H9 (cell line): ENCODE data around the gene PDS5A. TPM values are rescaled to one million over a fixed set of nuclear protein-coding genes. Genes with fewer than 3 reads are reported as not detected.

Source experiments
- DNase-seq: peaks from one replicate; pipeline ENCODE4 v3.0.0-alpha.2; 2017
- H2AFZ ChIP-seq: one replicate; pipeline ENCODE4 v1.6.1; 2013; ENCODE audit warnings: mild to moderate bottlenecking, low read length, control low read depth, moderate library complexity
- H2AK5ac ChIP-seq: 2 replicates; pipeline ENCODE4 v1.6.1; 2013; ENCODE audit warnings: low read length, control low read depth, mixed read lengths; ENCODE audit not compliant: insufficient read length
- H2BK120ac ChIP-seq: one replicate; pipeline ENCODE4 v1.6.1; 2013; ENCODE audit warnings: low read depth, mild to moderate bottlenecking, low read length, control low read depth, inconsistent platforms; ENCODE audit not compliant: poor library complexity, severe bottlenecking
- H2BK12ac ChIP-seq: 2 replicates; pipeline ENCODE4 v1.6.1; 2013; ENCODE audit warnings: low read length, control low read depth, mixed read lengths, low read depth; ENCODE audit not compliant: insufficient read length
- H2BK15ac ChIP-seq: 2 replicates; pipeline ENCODE4 v1.6.1; 2013; ENCODE audit warnings: low read depth, low read length, control low read depth
- H2BK20ac ChIP-seq: one replicate; pipeline ENCODE4 v1.6.1; 2013; ENCODE audit warnings: low read depth, mild to moderate bottlenecking, low read length, control low read depth, inconsistent platforms; ENCODE audit not compliant: poor library complexity, severe bottlenecking
- H2BK5ac ChIP-seq: 2 replicates; pipeline ENCODE4 v1.6.1; 2013; ENCODE audit warnings: low read length, control low read depth, mixed read lengths; ENCODE audit not compliant: insufficient read length
- H3K14ac ChIP-seq: 2 replicates; pipeline ENCODE4 v1.6.1; 2013; ENCODE audit warnings: low read length, control low read depth; ENCODE audit not compliant: insufficient read depth
- H3K18ac ChIP-seq: 2 replicates; pipeline ENCODE4 v1.6.1; 2013; ENCODE audit warnings: low read depth, mild to moderate bottlenecking, mixed read lengths, low read length, control low read depth; ENCODE audit not compliant: insufficient read length
- H3K23ac ChIP-seq: 2 replicates; pipeline ENCODE4 v1.6.1; 2013; ENCODE audit warnings: low read length, control low read depth, mixed read lengths, low read depth; ENCODE audit not compliant: insufficient read length
- H3K23me2 ChIP-seq: 2 replicates; pipeline ENCODE4 v1.6.1; 2013; ENCODE audit warnings: low read depth, mild to moderate bottlenecking, mixed read lengths, low read length, control low read depth; ENCODE audit not compliant: insufficient read length, poor library complexity, severe bottlenecking
- H3K27ac ChIP-seq: 2 replicates; pipeline ENCODE4 v1.5.1; 2013; ENCODE audit warnings: low read length, control low read depth, mixed read lengths, low read depth; ENCODE audit not compliant: insufficient read length
- H3K27me3 ChIP-seq: 2 replicates; pipeline ENCODE4 v1.6.1; 2013; ENCODE audit warnings: low read length, control low read depth, inconsistent platforms; ENCODE audit not compliant: insufficient read depth
- H3K4ac ChIP-seq: 2 replicates; pipeline ENCODE4 v1.6.1; 2013; ENCODE audit warnings: low read depth, mild to moderate bottlenecking, control low read depth, inconsistent platforms, low read length, moderate library complexity
- H3K4me1 ChIP-seq: 2 replicates; pipeline ENCODE4 v1.6.1; 2013; ENCODE audit warnings: low read length, control low read depth, inconsistent platforms; ENCODE audit not compliant: insufficient read depth
- H3K4me2 ChIP-seq: 2 replicates; pipeline ENCODE4 v1.6.1; 2013; ENCODE audit warnings: low read length, control low read depth, mixed read lengths; ENCODE audit not compliant: insufficient read length, insufficient read depth
- H3K56ac ChIP-seq: 2 replicates; pipeline ENCODE4 v1.6.1; 2013; ENCODE audit warnings: low read depth, mild to moderate bottlenecking, mixed read lengths, low read length, control low read depth; ENCODE audit not compliant: insufficient read length
- H3K79me1 ChIP-seq: 2 replicates; pipeline ENCODE4 v1.6.1; 2013; ENCODE audit warnings: low read depth, mild to moderate bottlenecking, moderate library complexity, low read length, control low read depth, inconsistent platforms; ENCODE audit not compliant: insufficient read depth, poor library complexity, severe bottlenecking
- H3K79me2 ChIP-seq: 2 replicates; pipeline ENCODE4 v1.6.1; 2013; ENCODE audit warnings: low read length, control low read depth, inconsistent platforms; ENCODE audit not compliant: insufficient read depth
- H3K9ac ChIP-seq: 2 replicates; pipeline ENCODE4 v1.6.1; 2013; ENCODE audit warnings: low read length, control low read depth, mixed read lengths; ENCODE audit not compliant: insufficient read length; ENCODE audit errors: extremely low read depth
- H3K9me3 ChIP-seq: one replicate; pipeline ENCODE4 v1.6.1; 2013; ENCODE audit warnings: low read depth, low read length, inconsistent platforms; ENCODE audit not compliant: control insufficient read depth
- H3T11ph ChIP-seq: one replicate; pipeline ENCODE4 v1.6.1; 2013; ENCODE audit warnings: mild to moderate bottlenecking, low read length, control low read depth, inconsistent platforms
- H4K20me1 ChIP-seq: one replicate; pipeline ENCODE4 v1.6.1; 2013; ENCODE audit not compliant: control insufficient read depth, insufficient read length, insufficient read depth
- H4K5ac ChIP-seq: 2 replicates; pipeline ENCODE4 v1.6.1; 2013; ENCODE audit warnings: low read depth, mild to moderate bottlenecking, mixed read lengths, low read length, control low read depth; ENCODE audit not compliant: insufficient read length
- H4K8ac ChIP-seq: replicated peaks from 2 replicates; pipeline ENCODE4 v1.6.1; 2013; ENCODE audit warnings: low read length, control low read depth, mixed read lengths, low read depth; ENCODE audit not compliant: insufficient read length
- H4K91ac ChIP-seq: 2 replicates; pipeline ENCODE4 v1.6.1; 2013; ENCODE audit warnings: low read depth, mild to moderate bottlenecking, moderate library complexity, mixed read lengths, low read length, control low read depth; ENCODE audit not compliant: insufficient read length
- H3K27ac Mint-ChIP-seq, 3 experiments: 2 replicates in 2 of 3; 3 replicates in 1 of 3; pipeline ENCODE4 v1.8.0; 2020 to 2021; ENCODE audit warnings: mixed read lengths in 3 of 3, mild to moderate bottlenecking in 1 of 3, moderate library complexity in 1 of 3
- H3K27me3 Mint-ChIP-seq: 2 replicates; pipeline ENCODE4 v1.8.0; 2021; ENCODE audit warnings: low read depth, mild to moderate bottlenecking, moderate library complexity, mixed read lengths
- H3K36me3 Mint-ChIP-seq, 3 experiments: 2 replicates in 2 of 3; 3 replicates in 1 of 3; pipeline ENCODE4 v1.8.0; 2020 to 2021; ENCODE audit warnings: low read depth in 3 of 3, mixed read lengths in 3 of 3; ENCODE audit not compliant: insufficient read depth in 1 of 3
- H3K4me1 Mint-ChIP-seq, 2 experiments: 2 replicates each; pipeline ENCODE4 v1.8.0; 2020; ENCODE audit warnings: mixed read lengths in 2 of 2
- H3K4me3 Mint-ChIP-seq, 2 experiments: 2 replicates in 1 of 2; 3 replicates in 1 of 2; pipeline ENCODE4 v1.8.0; 2020 to 2021; ENCODE audit warnings: mild to moderate bottlenecking in 2 of 2, mixed read lengths in 2 of 2, moderate library complexity in 1 of 2
- H3K9me3 Mint-ChIP-seq, 2 experiments: 2 replicates in 1 of 2; 3 replicates in 1 of 2; pipeline ENCODE4 v1.8.0; 2020; ENCODE audit warnings: mild to moderate bottlenecking in 2 of 2, mixed read lengths in 2 of 2, moderate library complexity in 1 of 2
- CTCF ChIP-seq: fragments of 200-600 bp; sonication (generic); conservative IDR thresholded peaks from 3 replicates; pipeline ENCODE4 v1.8.0; 2021; ENCODE audit warnings: antibody characterized with exemption, mild to moderate bottlenecking
- WGBS: extraction: QIAGEN DNeasy Blood & Tissue Kit; methylation state at CpG from one replicate; pipeline ENCODE4 v1.1.7; 2013; ENCODE audit warnings: missing lambda C conversion rate, low lambda C conversion rate, mixed read lengths; ENCODE audit not compliant: insufficient read length; ENCODE audit errors: extremely low coverage; 5-methylcytosine and 5-hydroxymethylcytosine counted together
- total RNA-seq: library from RNA; stranded (reverse); gene quantifications from 2 replicates; pipeline ENCODE4 v1.2.1, GENCODE V29; 2021

Gene PDS5A
- total RNA-seq, 1 experiment from 2014 or later, result 65.4 TPM

- Mint-ChIP-seq H3K36me3 (peaks cover 25 to 66% (median 50%) of the 10 kb centered on the region in 3 experiments), H3K9me3 (no peaks in the 10 kb centered on the region), H3K27ac (no peak overlapping the region), H3K4me1 (no peaks in the 10 kb centered on the region), H3K4me3 (no peak overlapping the region), H3K27me3 (no peaks in the 10 kb centered on the region)
- Histone ChIP-seq H4K20me1 (no peaks in the 10 kb centered on the region), H2AFZ (no peak overlapping the region), H3K56ac (no peak overlapping the region), H2BK5ac (no peak overlapping the region), H3K14ac (no peak overlapping the region), H4K8ac (no peak overlapping the region), H2BK12ac (no peak overlapping the region), H3K4me1 (no peaks in the 10 kb centered on the region), H3K18ac (no peak overlapping the region), H3K79me2 (no peaks in the 10 kb centered on the region), H4K91ac (no peak overlapping the region), H3T11ph (no peak overlapping the region), H3K4me2 (no peak overlapping the region), H2BK15ac (no peak overlapping the region), H3K79me1 (peaks cover 3% of the 10 kb centered on the region), H3K9ac (no peak overlapping the region), H3K27me3 (no peaks in the 10 kb centered on the region), H4K5ac (no peak overlapping the region), H2BK20ac (no peak overlapping the region), H2BK120ac (no peak overlapping the region), H3K27ac (no peak overlapping the region), H3K23ac (no peak overlapping the region), H2AK5ac (no peak overlapping the region), H3K23me2 (no peaks in the 10 kb centered on the region), H3K4ac (no peak overlapping the region), H3K9me3 (no peaks in the 10 kb centered on the region)
- no peak for TF ChIP-seq CTCF
- DNase-seq, result no peak
- no CpG with 5 or more reads among the region's 6 CpGs for WGBS
Measured at GRCh38 chr4:39864391-39864790, 113.3 kb downstream of the PDS5A start.
